Karpas-422 (cell line): ENCODE data around the gene MAGEF1. TPM values are rescaled to one million over a fixed set of nuclear protein-coding genes. Genes with fewer than 3 reads are reported as not detected.

Experiments
- DNase-seq: peaks from one replicate; pipeline ENCODE4 v3.0.0-alpha.2; 2015
- H2AFZ ChIP-seq: fragments of 200-600 bp; sonication (generic); 2 replicates; pipeline ENCODE4 v1.6.1; 2014; ENCODE audit warnings: antibody characterized with exemption, low read length, mixed read lengths
- H3K27ac ChIP-seq: fragments of 200-600 bp; sonication (generic); 2 replicates; pipeline ENCODE4 v1.5.1; 2014; ENCODE audit warnings: mild to moderate bottlenecking, low read length, moderate library complexity
- H3K27me3 ChIP-seq: fragments of 200-600 bp; sonication (generic); 2 replicates; pipeline ENCODE4 v1.6.1; 2014; ENCODE audit warnings: low read length, mixed read lengths
- H3K36me3 ChIP-seq: fragments of 200-600 bp; sonication (generic); 2 replicates; pipeline ENCODE4 v1.6.1; 2014; ENCODE audit warnings: low read length, mixed read lengths; ENCODE audit not compliant: insufficient read depth
- H3K4me1 ChIP-seq: fragments of 200-600 bp; sonication (generic); 2 replicates; pipeline ENCODE4 v1.6.1; 2014; ENCODE audit warnings: mild to moderate bottlenecking, low read length, mixed read lengths
- H3K4me2 ChIP-seq: fragments of 200-600 bp; sonication (generic); 2 replicates; pipeline ENCODE4 v1.6.1; 2014; ENCODE audit warnings: low read length, low read depth, mild to moderate bottlenecking; ENCODE audit not compliant: poor library complexity, severe bottlenecking
- H3K4me3 ChIP-seq: fragments of 200-600 bp; sonication (generic); 2 replicates; pipeline ENCODE4 v1.5.1; 2014; ENCODE audit warnings: mild to moderate bottlenecking, antibody characterized with exemption, low read length, mixed read lengths
- H3K79me2 ChIP-seq: fragments of 200-600 bp; sonication (generic); 2 replicates; pipeline ENCODE4 v1.6.1; 2014; ENCODE audit warnings: mild to moderate bottlenecking, low read length, mixed read lengths
- H3K9ac ChIP-seq: fragments of 200-600 bp; sonication (generic); 2 replicates; pipeline ENCODE4 v1.6.0; 2014; ENCODE audit warnings: low read length
- H3K9me2 ChIP-seq: fragments of 200-600 bp; sonication (generic), shearing (Covaris generic); replicated peaks from 2 replicates; pipeline ENCODE4 v1.6.0; 2014; ENCODE audit warnings: mild to moderate bottlenecking, low read length, moderate library complexity; ENCODE audit not compliant: insufficient read depth
- H3K9me3 ChIP-seq: fragments of 300-700, 200-600 bp; sonication (generic); 2 replicates; pipeline ENCODE4 v1.6.1; 2014; ENCODE audit warnings: low read length, mixed read lengths
- H4K20me1 ChIP-seq: fragments of 200-600 bp; sonication (generic); 2 replicates; pipeline ENCODE4 v1.6.1; 2014; ENCODE audit warnings: mild to moderate bottlenecking, antibody characterized with exemption, low read length, low read depth; ENCODE audit not compliant: insufficient read depth
- total RNA-seq: library from RNA; depleted of rRNA; stranded (reverse); fragments of >200 nt; shearing (Covaris generic); gene quantifications from 2 replicates; pipeline ENCODE4 v1.2.3, GENCODE V29; 2014; ENCODE audit warnings: low replicate concordance

The MAGEF1 gene
- total RNA-seq, 1 experiment from 2014 or later: 50.8 TPM

- no peak overlapping the region for H3K4me2 ChIP-seq
- no peak overlapping the region for H3K4me3 ChIP-seq
- no peak overlapping the region for H3K27ac ChIP-seq
- no peak for DNase-seq
- no peaks in the 10 kb centered on the region for H3K79me2 ChIP-seq
- peaks cover 16% of the 10 kb centered on the region for H3K4me1 ChIP-seq
- H4K20me1 ChIP-seq: no peaks in the 10 kb centered on the region
- no peaks in the 10 kb centered on the region for H3K9me3 ChIP-seq
- no peak overlapping the region for H2AFZ ChIP-seq
- no peaks in the 10 kb centered on the region for H3K27me3 ChIP-seq
- no peaks in the 10 kb centered on the region for H3K36me3 ChIP-seq
- no peak overlapping the region for H3K9ac ChIP-seq
- H3K9me2 ChIP-seq: no peaks in the 10 kb centered on the region
Observed at GRCh38 chr3:184745526-184745925, 33.7 kb upstream of the MAGEF1 start.

- Histone ChIP-seq H4K20me1 (no peaks in the 10 kb centered on the region), H3K9ac (no peak overlapping the region), H3K27ac (no peak overlapping the region), H3K79me2 (no peaks in the 10 kb centered on the region), H3K9me3 (no peaks in the 10 kb centered on the region), H3K4me2 (no peak overlapping the region), H3K4me1 (peaks cover 9% of the 10 kb centered on the region), H3K4me3 (no peak overlapping the region), H3K36me3 (no peaks in the 10 kb centered on the region), H2AFZ (no peak overlapping the region), H3K27me3 (no peaks in the 10 kb centered on the region), H3K9me2 (no peaks in the 10 kb centered on the region)
- no peak for DNase-seq
Observed at GRCh38 chr3:184743248-184743647, 31.4 kb upstream of the MAGEF1 start.

- Histone ChIP-seq H2AFZ (no peak overlapping the region), H3K27ac (no peak overlapping the region), H3K4me2 (no peak overlapping the region), H3K9me2 (no peaks in the 10 kb centered on the region), H3K27me3 (no peaks in the 10 kb centered on the region), H3K9ac (no peak overlapping the region), H3K36me3 (no peaks in the 10 kb centered on the region), H4K20me1 (no peaks in the 10 kb centered on the region), H3K9me3 (no peaks in the 10 kb centered on the region), H3K4me1 (peaks cover 5% of the 10 kb centered on the region), H3K4me3 (no peak overlapping the region), H3K79me2 (no peaks in the 10 kb centered on the region)
- DNase-seq: no peak
Observed at GRCh38 chr3:184742676-184743135, 30.8 kb upstream of the MAGEF1 start.

GRCh38 chr3:184741798-184742675 is 30.2 kb upstream of the MAGEF1 start:
- H3K27me3 ChIP-seq: no peaks in the 10 kb centered on the region
- no peak overlapping the region for H3K27ac ChIP-seq
- H3K9ac ChIP-seq: no peak overlapping the region
- no peaks in the 10 kb centered on the region for H4K20me1 ChIP-seq
- no peaks in the 10 kb centered on the region for H3K9me2 ChIP-seq
- no peaks in the 10 kb centered on the region for H3K9me3 ChIP-seq
- peak overlapping the region; percentile 0; the same call in 1 of the 2 replicates for H2AFZ ChIP-seq
- H3K79me2 ChIP-seq: no peaks in the 10 kb centered on the region
- no peaks in the 10 kb centered on the region for H3K36me3 ChIP-seq
- peaks cover 5% of the 10 kb centered on the region for H3K4me1 ChIP-seq
- H3K4me2 ChIP-seq: peak overlapping the region; percentile 18
- no peak overlapping the region for H3K4me3 ChIP-seq
- DNase-seq: peak; percentile 53

GRCh38 chr3:184741259-184741556 is 29.3 kb upstream of the MAGEF1 start:
- no peaks in the 10 kb centered on the region for H4K20me1 ChIP-seq
- no peaks in the 10 kb centered on the region for H3K9me3 ChIP-seq
- no peak for DNase-seq
- peaks cover 5% of the 10 kb centered on the region for H3K4me1 ChIP-seq
- no peaks in the 10 kb centered on the region for H3K36me3 ChIP-seq
- no peaks in the 10 kb centered on the region for H3K79me2 ChIP-seq
- no peak overlapping the region for H3K4me3 ChIP-seq
- H3K9ac ChIP-seq: no peak overlapping the region
- H2AFZ ChIP-seq: no peak overlapping the region
- H3K4me2 ChIP-seq: no peak overlapping the region
- H3K27me3 ChIP-seq: no peaks in the 10 kb centered on the region
- H3K27ac ChIP-seq: no peak overlapping the region
- no peaks in the 10 kb centered on the region for H3K9me2 ChIP-seq

- Histone ChIP-seq H3K36me3 (no peaks in the 10 kb centered on the region), H3K9me2 (no peaks in the 10 kb centered on the region), H3K9me3 (no peaks in the 10 kb centered on the region), H3K4me2 (no peak overlapping the region), H3K27ac (no peak overlapping the region), H3K9ac (no peak overlapping the region), H3K27me3 (no peaks in the 10 kb centered on the region), H2AFZ (no peak overlapping the region), H3K4me1 (peaks cover 5% of the 10 kb centered on the region), H4K20me1 (no peaks in the 10 kb centered on the region), H3K4me3 (no peak overlapping the region), H3K79me2 (no peaks in the 10 kb centered on the region)
- DNase-seq: no peak
Observed at GRCh38 chr3:184740509-184741258, 28.8 kb upstream of the MAGEF1 start.

GRCh38 chr3:184739594-184740505 is 28.0 kb upstream of the MAGEF1 start:
- Histone ChIP-seq H3K9me2 (no peaks in the 10 kb centered on the region), H2AFZ (no peak overlapping the region), H3K4me1 (peaks cover 5% of the 10 kb centered on the region), H3K4me2 (no peak overlapping the region), H3K79me2 (no peaks in the 10 kb centered on the region), H3K9ac (no peak overlapping the region), H3K4me3 (no peak overlapping the region), H3K27ac (no peak overlapping the region), H3K36me3 (no peaks in the 10 kb centered on the region), H3K9me3 (no peaks in the 10 kb centered on the region), H3K27me3 (no peaks in the 10 kb centered on the region), H4K20me1 (no peaks in the 10 kb centered on the region)
- DNase-seq: no peak

GRCh38 chr3:184738982-184739381 is 27.1 kb upstream of the MAGEF1 start:
- Histone ChIP-seq H3K36me3 (no peaks in the 10 kb centered on the region), H3K27me3 (no peaks in the 10 kb centered on the region), H3K4me1 (peaks cover 5% of the 10 kb centered on the region), H3K79me2 (no peaks in the 10 kb centered on the region), H3K27ac (no peak overlapping the region), H4K20me1 (no peaks in the 10 kb centered on the region), H3K4me3 (no peak overlapping the region), H3K4me2 (no peak overlapping the region), H3K9ac (no peak overlapping the region), H3K9me2 (no peaks in the 10 kb centered on the region), H2AFZ (no peak overlapping the region), H3K9me3 (no peaks in the 10 kb centered on the region)
- DNase-seq: no peak
